Measurements from ENCODE around the gene TMEM53. TPM values are rescaled to one million over a fixed set of nuclear protein-coding genes. Genes with fewer than 3 reads are reported as not detected.

The TMEM53 gene
- total and polyA plus RNA-seq, 2 donors: 2.4 to 13.2 TPM

DNA sequence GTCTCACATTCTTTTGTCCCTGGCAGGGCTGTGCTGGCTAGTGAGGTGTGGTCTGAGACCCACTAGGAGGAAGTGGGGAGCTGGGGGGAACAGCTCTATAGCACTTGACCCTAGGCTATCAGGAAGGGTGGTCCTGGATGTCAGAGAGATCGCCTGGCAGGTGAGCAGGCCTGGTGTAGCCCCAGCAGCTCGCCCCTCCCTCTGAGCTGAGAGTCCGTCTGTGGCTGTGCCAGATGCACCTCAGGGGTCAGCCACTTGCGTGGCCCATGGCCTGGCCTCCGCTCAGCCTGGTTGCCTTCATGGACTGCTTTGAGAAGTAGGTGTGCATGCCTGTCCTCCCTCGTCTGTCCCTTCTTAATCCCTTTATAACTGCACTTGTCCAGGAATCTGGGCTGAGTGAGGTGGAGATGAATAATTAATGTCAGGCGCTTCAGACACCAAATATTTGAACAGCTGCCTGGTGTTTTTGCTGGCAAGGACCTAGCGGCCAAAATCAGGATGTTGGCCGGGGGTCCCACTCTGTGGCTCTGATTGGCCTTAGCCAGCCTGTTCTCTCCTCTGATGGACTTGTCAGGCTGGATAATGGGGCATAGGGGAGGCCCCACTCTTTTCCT lies 30.5 kb downstream of the TMEM53 start:
- Histone ChIP-seq H3K4me1 (ENCODE audit: insufficient read depth) (no peaks in the 10 kb centered on the region), H3K36me3 (ENCODE audit: insufficient read depth) (peaks cover 5% of the 10 kb centered on the region), H3K27ac (ENCODE audit: low read depth) (no peak overlapping the region), H3K4me3 (ENCODE audit: low read depth, low read length) (no peak overlapping the region)
- 80% methylated on average over 9 of the region's 9 CpGs for WGBS
- no peak for DNase-seq (ENCODE audit: extremely low spot score)

DNA sequence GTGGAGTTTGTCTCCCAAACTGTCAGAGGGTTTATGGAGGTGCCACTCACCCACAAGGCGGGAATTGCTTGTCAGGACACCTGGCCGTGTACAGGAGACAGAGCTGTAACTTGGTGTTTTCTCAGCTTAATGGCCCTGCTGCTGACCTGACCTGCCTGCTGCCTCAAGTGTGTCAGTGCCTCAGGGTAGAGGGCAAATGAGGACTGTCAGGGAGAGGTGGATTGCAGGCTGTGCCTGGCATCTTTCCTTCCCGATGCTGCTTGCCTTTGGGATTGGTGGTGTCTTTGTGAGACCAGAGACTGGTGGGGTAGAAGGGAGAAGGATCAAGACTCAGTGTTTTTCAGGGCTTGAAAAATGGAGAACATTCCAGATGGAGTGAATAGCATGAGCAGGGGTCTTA lies 31.4 kb downstream of the TMEM53 start:
- Histone ChIP-seq H3K36me3 (ENCODE audit: insufficient read depth) (peaks cover 5% of the 10 kb centered on the region), H3K4me1 (ENCODE audit: insufficient read depth) (no peaks in the 10 kb centered on the region), H3K4me3 (ENCODE audit: low read depth, low read length) (no peak overlapping the region), H3K27ac (ENCODE audit: low read depth) (no peak overlapping the region)
- no peak for DNase-seq (ENCODE audit: extremely low spot score)
- WGBS: 83% methylated on average over 3 of the region's 3 CpGs

DNA sequence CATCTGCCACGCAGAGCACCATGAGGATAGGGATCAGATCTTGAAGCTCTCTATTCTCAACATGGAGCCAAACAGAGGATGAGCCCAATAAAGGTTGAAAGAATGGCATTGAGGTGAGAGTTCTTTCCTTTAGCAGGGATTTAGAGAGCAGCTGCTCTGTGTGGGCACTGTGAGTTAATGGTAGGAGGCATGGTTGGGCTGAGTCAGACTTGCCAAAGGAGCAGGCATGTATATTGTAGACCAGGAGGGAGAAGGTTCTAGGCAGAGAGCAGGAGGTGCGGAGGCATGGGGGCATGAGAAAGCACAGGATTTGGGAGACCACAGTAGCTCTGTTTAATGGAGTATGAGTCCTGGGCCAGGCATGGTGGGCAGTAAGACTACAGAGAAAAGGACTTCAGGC lies 32.0 kb downstream of the TMEM53 start:
- Histone ChIP-seq H3K4me1 (ENCODE audit: insufficient read depth) (no peaks in the 10 kb centered on the region), H3K36me3 (ENCODE audit: insufficient read depth) (peaks cover 5% of the 10 kb centered on the region), H3K4me3 (ENCODE audit: low read depth, low read length) (no peak overlapping the region), H3K27ac (ENCODE audit: low read depth) (no peak overlapping the region)
- 97% methylated on average over 2 of the region's 2 CpGs for WGBS
- DNase-seq (ENCODE audit: extremely low spot score): no peak

DNA sequence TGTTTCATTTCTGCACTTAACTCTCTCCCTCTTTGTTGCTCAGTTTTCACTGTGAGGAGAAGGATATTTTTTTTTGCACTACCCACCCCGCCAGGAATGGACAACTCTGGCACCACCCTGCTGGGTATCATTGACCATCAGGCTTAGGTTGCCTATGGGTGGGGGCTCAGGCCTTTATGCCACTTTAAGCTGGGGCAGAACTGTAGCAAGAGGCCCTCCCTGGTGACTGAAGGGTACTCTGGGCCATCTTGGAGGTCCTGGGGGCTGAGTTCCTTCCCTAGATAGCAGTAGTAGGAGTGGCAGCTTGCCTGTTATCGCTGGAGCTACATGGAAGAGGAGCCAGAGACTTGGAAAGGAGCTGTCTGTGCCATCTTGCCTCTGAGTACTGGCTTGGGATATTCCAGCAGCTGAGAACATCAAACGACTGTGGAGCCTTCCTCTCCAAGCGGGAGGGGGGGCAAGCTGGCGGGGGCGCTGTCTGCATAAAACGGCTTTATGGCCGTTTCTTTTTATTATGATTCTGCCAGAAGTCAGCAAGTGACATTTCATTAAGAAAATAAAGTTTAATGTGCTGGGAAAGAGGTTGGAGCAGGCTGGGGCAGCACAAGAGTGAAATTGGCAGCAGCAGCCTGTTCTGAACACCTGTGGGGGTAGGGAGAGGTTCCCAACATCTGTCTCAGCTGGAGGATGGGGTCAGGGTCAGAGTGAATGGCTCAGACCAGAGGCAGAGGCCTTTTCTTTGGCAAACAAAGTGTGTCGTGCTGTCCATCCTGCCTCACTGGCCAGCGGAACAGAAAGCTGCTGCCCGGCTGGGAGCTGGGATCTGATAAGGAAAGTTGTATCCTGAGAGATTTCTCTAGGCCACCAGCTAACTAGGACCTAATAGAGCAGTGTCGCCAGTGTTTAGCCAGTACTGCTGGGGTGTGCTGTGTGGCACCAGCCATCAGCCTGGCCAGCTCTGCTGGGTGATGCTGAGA lies 32.9 kb downstream of the TMEM53 start:
- 76% methylated on average over 12 of the region's 12 CpGs for WGBS
- DNase-seq (ENCODE audit: extremely low spot score): no peak
- no peaks in the 10 kb centered on the region for H3K4me1 ChIP-seq (ENCODE audit: insufficient read depth)
- H3K27ac ChIP-seq (ENCODE audit: low read depth): no peak overlapping the region
- H3K36me3 ChIP-seq (ENCODE audit: insufficient read depth): peaks cover 9% of the 10 kb centered on the region
- H3K4me3 ChIP-seq (ENCODE audit: low read depth, low read length): no peak overlapping the region

DNA sequence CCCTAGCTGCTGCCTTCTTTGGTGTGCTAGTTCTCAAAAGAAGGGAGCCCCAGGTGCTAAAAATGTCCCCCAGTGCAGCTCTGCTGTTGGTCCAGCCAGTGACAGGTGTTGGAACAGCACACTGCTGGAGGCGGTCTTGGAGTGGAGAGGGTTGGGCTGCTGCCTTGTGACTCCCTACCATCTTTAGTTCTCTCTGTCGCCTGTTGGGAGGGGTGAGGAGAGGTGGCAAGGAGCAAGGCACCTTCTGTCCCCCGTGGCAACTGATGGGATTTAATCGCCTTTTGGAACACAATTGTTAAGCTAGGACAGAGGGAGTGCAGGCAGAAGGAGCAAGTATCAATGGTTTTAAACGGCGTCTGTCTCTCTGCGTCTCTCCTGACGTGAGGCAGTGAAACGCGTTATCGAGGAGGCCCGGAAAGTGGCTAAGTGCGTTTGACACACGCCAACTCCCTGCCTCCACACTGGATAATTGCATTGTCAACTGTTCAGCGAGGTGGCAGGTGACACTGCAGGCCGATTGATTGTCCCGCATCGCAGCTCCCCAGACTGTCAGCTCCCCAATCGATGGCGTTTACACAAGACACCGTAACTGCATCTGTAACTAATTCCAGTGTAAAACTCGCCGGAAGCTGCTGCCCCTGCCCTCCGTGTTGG lies 34.0 kb downstream of the TMEM53 start:
- no peak for DNase-seq (ENCODE audit: extremely low spot score)
- H3K27ac ChIP-seq (ENCODE audit: low read depth): no peak overlapping the region
- H3K4me1 ChIP-seq (ENCODE audit: insufficient read depth): no peaks in the 10 kb centered on the region
- 78% methylated on average over 24 of the region's 24 CpGs for WGBS
- no peak overlapping the region for H3K4me3 ChIP-seq (ENCODE audit: low read depth, low read length)
- H3K36me3 ChIP-seq (ENCODE audit: insufficient read depth): peaks cover 14% of the 10 kb centered on the region

DNA sequence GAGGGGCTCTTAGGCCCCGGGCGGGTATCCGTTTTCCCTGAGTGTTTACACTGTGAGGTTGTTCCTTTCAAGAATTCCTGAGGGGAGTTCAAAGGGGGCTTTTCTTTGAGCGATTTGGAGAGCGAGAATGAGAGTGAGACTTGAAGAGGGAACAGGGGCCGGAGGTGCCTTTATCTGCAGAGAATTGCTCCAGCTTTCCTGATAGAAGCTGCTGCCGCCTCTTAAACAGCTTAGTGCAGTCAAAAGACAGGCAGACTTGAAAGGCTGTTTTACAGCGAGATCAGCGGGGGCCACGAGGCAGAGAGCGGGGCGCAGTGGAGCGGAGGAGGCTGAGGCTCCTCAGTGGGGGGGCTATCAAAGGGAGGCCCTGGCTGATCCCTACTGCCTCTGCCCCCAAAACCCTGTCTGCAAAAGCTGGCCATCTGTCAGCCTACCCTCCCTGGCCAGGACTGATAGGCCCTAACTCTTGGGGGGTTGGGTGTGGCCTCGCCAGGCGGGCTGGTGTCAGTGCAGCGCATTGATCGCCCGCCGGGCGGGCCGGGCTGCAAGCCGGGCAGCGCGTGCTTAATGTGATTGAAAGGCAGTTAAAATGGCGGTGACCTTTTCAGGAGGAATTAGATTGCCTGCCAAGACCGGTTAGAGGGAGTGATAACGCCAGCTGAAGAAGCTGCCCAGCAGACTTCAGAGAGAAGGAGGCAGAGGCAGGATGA lies 36.4 kb downstream of the TMEM53 start:
- no peak for DNase-seq (ENCODE audit: extremely low spot score)
- WGBS: 59% methylated on average over 27 of the region's 27 CpGs
- Histone ChIP-seq H3K4me1 (ENCODE audit: insufficient read depth) (no peaks in the 10 kb centered on the region), H3K36me3 (ENCODE audit: insufficient read depth) (peaks cover 14% of the 10 kb centered on the region), H3K27ac (ENCODE audit: low read depth) (no peak overlapping the region), H3K4me3 (ENCODE audit: low read depth, low read length) (no peak overlapping the region)

DNA sequence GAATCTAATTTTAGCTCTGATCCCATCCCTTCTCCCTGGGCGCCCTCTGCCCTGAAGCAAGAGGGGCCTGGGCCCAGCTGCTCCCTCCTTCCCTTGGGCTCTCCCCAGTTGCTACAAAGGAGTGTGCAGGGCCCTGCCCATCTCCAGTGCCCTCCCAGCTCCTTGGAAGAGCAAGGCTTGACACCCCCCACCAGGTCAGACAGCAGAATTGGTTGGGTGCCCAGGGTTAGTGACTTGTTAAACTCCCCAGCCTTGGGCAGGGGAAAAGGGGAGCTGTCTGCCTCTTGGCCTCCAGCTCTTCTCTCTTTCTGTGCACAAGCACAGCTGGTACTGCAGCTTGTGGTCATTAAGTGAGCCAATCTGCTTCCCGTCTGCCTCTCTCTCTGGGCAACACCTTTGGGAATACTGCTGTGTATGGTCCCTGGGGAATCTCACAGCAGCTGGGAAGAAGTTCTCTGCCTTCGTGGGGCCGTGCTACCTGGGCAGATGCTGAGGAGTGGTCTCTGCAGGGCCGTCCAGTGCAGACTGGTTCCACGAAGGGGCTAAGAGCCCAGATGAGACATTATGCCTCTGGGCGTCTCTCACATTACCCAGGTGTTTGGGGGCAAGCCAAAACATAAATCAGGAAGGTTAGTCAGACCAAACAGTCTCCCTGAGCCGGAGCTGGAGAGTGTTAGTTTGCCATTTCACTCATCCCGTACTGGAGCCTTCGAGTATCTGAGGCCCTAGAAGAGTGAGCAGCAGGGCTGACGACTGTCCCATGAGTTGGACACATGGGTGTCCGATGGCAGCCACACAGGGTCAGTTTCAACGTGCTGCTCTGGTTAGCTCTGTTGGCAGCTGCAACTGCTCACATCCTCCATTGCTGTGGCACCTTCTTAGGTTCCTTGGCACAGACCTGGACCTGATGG lies 37.3 kb downstream of the TMEM53 start:
- DNase-seq (ENCODE audit: extremely low spot score): no peak
- Histone ChIP-seq H3K36me3 (ENCODE audit: insufficient read depth) (peaks cover 14% of the 10 kb centered on the region), H3K4me1 (ENCODE audit: insufficient read depth) (no peaks in the 10 kb centered on the region), H3K4me3 (ENCODE audit: low read depth, low read length) (no peak overlapping the region), H3K27ac (ENCODE audit: low read depth) (no peak overlapping the region)
- WGBS: 52% methylated on average over 13 of the region's 13 CpGs

DNA sequence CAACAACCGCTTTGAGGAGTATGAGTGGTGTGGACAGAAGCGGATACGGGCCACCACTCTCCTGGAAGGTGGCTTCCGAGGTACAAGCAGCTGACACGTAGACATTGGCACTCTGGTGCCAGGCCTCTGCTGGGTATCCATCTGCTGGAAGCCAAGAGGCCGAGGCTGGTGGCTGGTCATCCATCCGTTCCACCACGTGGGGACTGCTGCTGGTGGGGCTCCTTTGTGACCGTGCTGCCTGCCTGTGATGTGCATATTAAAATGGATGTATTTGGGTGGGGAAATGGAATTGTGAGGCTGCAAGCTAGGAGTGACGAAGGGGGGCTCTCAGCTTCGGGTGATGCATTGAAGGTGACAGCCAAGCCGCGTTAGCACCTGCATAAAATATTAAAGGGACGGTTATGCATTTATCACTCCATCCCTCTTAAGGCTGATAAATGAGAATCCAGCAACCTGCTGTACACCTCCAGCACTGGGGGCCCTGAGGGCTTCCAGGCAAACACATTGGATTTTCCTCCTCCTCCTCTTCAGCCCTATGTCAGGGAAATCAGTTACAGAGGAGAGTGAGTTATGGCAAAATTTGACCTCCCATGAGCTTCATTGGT lies 38.1 kb downstream of the TMEM53 start:
- DNase-seq (ENCODE audit: extremely low spot score): no peak
- peaks cover 9% of the 10 kb centered on the region for H3K36me3 ChIP-seq (ENCODE audit: insufficient read depth)
- 90% methylated on average over 14 of the region's 14 CpGs for WGBS
- no peaks in the 10 kb centered on the region for H3K4me1 ChIP-seq (ENCODE audit: insufficient read depth)
- H3K4me3 ChIP-seq (ENCODE audit: low read depth, low read length): no peak overlapping the region
- H3K27ac ChIP-seq (ENCODE audit: low read depth): no peak overlapping the region

DNA sequence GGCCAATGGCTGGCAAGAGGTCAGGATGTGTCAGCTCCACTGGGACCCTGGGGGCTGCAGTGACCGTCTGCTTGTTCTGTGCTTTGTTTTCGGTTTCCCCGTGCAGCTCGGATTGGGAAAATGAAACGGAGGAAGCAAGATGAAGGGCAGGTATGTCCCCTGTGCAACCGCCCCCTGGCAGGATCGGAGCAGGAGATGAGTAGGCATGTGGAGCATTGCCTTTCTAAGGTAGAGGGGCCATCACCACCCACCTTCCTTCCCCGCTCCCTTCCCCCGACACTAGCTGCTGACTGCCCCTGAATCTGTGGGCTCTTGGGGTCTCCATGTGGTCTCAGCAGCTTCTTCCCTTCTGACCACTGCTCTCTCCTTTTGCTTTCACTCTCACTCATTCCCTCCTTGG lies 38.8 kb downstream of the TMEM53 start:
- Histone ChIP-seq H3K4me3 (ENCODE audit: low read depth, low read length) (no peak overlapping the region), H3K4me1 (ENCODE audit: insufficient read depth) (no peaks in the 10 kb centered on the region), H3K27ac (ENCODE audit: low read depth) (no peak overlapping the region), H3K36me3 (ENCODE audit: insufficient read depth) (peaks cover 9% of the 10 kb centered on the region)
- no peak for DNase-seq (ENCODE audit: extremely low spot score)
- WGBS: 92% methylated on average over 9 of the region's 9 CpGs

DNA sequence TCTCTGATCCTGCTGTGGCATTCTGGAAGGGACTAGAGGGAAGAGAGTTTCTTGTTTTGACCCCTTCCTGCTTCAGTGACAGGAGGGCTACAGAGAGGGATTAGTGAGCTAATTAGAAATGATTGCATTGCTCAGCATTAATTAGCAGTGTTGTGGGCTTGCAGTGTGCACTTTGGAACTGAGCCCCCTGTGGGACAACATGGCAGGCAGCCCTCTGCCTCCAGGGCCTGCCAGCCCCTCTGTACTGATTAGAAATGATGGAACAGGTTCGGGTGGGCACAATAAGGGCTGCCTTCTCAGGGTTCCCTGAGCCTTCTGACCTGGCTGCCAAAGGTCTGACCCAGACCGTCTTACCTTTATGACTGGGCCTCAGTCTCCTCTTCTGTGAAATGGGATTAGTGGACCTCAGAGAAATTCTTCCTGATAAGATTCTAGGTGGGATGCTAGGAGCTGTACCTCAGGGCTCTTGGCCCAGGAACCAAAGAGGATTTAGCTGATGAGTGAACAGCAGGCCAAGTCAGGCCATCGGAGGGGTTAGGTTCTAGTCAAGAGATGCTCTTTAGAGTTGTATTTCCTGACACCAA lies 39.6 kb downstream of the TMEM53 start:
- no peak overlapping the region for H3K4me3 ChIP-seq (ENCODE audit: low read depth, low read length)
- DNase-seq (ENCODE audit: extremely low spot score): no peak
- H3K4me1 ChIP-seq (ENCODE audit: insufficient read depth): no peaks in the 10 kb centered on the region
- whole genome bisulfite sequencing: 90% methylated on average over 3 of the region's 3 CpGs
- H3K27ac ChIP-seq (ENCODE audit: low read depth): no peak overlapping the region
- peaks cover 9% of the 10 kb centered on the region for H3K36me3 ChIP-seq (ENCODE audit: insufficient read depth)

DNA sequence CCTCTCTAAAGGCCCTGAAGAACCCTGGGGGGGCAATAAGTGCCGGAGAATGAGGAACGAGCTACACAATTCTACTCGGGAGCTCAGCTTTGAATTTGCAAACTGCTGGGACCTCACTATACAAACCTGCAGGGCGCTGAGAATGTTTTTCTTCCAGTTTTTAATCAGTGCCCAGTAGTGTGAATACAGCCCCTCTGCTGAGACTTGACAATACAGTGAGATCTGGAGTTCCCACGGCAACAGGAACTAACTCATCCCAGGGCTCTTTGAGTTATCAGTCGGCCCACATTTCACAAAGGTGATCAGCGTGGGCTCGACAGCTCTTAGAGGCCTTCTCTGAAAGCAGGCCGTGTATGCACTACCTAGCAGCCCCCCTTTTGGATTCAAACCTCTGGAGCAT lies 41.7 kb downstream of the TMEM53 start:
- Histone ChIP-seq H3K4me3 (ENCODE audit: low read depth, low read length) (peak overlapping the region; percentile 68), H3K4me1 (ENCODE audit: insufficient read depth) (no peaks in the 10 kb centered on the region)
- 11% methylated on average over 9 of the region's 9 CpGs for WGBS

More for the DNA sequence above, 41.7 kb downstream of the TMEM53 start:
- no peak for DNase-seq (ENCODE audit: extremely low spot score)
- H3K36me3 ChIP-seq (ENCODE audit: insufficient read depth): peaks cover 9% of the 10 kb centered on the region
- peak overlapping the region; percentile 71 for H3K27ac ChIP-seq (ENCODE audit: low read depth)
